HG02759 (cell line): ENCODE results near the gene TNNC1.

Source experiments
- ATAC-seq: cut with Tn5 transposase; IDR thresholded peaks from one replicate; pipeline ENCODE4 v1.9.1; 2021; ENCODE audit warnings: mild to moderate bottlenecking, moderate library complexity; ENCODE audit not compliant: unreplicated experiment

The TNNC1 gene

DNA sequence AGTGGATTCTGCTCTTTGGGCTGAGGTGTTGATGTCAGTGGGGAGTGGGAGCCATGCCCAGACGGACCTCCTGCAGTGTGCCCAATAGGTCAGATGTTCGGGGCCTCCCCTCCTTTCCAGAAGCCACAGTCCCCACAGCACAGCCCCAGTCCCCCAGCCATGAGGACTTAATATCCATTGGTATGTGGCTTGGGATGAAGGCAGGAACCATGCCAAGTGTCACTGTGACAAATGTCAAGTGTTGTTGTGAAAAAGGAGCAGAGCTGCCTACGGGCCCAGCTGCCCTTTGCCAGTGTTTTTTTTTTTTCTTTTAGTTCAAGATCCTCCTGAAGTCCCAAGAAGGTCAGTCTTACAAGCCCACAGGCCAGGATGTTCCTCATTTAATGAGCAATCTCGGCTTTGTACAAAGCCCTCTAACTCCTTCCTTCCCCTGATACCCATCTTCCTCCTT lies 21.1 kb downstream of the TNNC1 start:
- no peak for ATAC-seq

DNA sequence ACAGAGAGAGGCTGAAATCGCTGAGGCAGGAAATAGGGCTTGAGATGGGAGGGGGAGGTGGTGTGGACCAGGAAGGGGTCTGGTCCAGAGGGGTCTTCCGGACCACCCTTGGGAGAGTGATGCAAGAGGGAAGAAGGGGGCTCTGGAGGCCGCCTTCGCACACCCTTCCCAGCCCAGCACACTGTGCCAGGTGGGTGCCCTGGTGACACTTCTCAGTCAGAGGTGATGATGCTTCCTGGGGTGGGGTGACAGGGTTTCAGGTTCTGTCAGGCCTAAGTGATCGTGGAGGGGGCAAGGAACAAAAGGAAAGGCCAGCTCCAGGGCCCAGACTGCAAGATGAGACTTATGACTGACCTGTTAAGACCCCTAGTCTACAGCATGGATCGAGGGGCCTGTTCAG lies 21.6 kb downstream of the TNNC1 start:
- ATAC-seq, result no peak

DNA sequence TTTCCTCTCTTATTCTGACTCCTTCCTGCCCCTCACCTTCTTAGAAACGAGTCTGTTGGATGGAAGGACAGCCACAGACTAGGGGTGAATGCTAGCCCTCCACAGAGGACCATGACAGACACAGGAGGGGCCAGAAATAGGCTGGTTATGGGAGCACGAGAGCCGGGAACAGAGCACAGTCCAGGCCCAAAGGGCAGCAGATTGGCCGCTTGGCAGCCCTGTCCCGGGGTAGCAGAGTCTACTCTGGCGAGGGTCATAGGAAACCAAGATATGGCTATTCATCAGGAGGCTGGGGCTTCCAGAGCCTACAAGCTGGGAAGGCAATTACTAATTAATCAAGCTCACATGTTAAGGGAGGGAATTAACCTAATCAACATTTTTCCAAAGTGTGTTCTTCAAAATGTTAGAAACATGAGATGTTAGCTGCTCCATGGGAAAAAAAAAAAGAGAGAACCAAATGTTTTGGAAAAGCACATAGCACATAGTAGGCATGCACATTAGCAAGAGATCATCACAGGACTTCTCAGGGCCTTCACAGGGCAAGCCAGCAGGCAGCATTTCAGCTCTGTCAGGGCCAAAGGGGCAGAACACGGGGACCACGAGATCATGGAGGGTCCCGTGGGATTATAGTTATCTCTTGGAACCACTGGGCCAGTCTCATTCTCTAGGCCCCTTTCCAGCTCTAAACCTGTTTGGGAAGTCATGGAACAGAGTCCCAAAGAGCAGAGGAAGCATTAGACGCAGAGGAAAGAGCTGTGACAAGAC lies 22.2 kb downstream of the TNNC1 start:
- ATAC-seq, result no peak

DNA sequence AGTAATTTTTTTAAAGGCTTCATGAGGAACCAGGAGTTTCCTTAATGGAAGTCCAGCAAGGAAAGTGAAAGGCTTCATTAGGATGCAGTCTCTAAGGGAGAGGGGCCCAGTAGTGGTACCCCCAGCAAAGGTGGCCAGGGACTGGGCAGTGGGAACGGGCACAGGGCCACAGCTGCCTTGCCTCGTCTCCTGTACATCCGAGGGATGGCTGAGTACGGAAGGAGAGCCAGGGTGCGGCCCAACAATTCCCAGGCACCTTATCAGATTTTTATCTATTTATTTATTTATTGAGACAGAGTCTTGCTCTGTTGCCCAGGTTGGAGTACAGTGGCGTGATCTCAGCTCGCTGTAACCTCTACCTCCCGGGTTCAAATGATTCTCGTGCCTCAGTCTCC lies 23.4 kb downstream of the TNNC1 start:
- no peak for ATAC-seq

DNA sequence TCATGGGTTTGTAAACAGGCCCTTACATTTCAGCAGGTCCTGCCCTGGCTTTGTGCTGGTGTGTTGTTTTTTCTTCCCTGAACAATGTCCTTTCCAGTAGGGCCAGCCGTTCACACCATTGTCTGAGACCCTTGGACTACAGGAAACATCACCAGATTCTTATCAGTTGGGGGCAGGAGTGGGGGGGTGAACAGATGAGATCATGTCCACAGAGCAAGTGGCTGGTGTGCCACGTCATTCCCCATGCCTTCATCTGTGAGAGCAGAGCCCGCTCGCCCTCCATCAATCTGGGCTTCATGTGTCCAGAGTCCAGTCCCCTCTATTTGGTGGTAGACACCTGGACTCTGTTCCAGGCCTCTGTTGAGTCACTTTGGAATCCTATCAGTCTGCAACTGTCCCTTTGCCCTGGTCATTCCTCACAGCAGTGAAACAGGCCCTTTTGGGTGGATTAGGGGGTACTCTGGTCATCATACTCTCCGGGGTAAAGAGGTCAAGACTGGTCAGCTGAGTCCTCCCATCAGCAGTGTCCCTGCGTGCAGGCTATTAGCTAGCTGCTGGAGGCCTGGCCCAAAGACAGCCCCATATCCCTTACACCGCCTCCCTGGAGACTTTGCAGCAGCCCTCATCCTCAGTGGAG lies 23.9 kb downstream of the TNNC1 start:
- no peak for ATAC-seq

DNA sequence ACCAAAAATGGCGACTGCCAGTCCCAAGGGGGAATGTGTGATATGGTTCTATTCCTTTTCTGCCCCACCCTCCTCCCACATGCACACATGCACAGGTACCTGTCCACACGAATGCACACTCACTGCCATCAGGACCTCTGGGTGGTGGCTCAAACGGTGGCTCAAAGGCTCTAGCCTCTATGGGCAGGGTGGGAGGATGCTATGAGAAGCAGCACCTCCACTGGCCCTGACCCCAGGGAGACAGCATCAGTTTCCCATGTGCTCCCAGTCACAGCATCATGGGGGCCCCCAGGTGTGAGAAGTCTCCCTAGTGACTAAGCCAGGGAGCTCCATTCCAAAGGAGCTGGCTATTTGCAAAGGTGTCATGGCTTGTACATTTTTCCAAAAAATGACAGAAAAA lies 24.8 kb downstream of the TNNC1 start:
- no peak for ATAC-seq

DNA sequence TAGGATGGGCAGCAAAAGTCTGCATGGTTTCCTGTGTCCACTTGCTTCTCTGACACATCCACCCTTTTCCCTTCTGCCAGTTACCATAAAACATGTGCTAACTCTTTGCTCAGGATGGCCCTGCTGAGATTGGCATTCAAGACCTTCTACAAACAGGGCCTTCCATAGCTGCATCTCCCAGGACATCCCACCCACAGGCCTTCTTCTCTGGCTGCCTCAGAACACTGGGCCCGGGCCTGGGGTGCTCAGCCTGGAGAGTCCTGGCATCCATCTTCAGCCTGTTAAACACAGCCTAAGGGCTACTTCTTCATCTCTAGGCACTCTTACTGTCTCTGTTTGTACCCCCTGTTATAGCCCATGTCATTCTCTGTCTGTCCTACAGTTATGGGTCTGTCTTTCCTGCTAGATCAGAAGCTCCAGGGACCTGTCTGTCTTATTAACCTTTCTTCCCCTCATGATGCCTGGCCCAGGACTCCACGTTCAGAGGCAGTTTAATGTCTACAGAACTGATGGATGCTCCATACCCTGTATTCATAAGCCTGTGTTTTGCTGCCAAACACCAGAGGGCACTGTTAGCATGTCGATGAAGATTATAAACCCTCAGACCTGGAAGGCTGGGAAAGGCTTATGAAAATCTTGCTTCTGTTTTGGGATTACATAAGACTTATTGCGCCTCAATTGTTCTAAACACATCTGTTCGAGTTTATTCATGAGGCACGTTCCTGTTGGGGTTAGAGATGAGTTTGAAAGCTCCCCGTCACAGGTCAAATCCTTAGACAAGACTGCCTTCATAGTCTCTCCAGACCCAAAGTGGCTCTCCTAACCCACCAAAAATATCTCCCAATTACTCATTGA lies 25.5 kb downstream of the TNNC1 start:
- no peak for ATAC-seq

DNA sequence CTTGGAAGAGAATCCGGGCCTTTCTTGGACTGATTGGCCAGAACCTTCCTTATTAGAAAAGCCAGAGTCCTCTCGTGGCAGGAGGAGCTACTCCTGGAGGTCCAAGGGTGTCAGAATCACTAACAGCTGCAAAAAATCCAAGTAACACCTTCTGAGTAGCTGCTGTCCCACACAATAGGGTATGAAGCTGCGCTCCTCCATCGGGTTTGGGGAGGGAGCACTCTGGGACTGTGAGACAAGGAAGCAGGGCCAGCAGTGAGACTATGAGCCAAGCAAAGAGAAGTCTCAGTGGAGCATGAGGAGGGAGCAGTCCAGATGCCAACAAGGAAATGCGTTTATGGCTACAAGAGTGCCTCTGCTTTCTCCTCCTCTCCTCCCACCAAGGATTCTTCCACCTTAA lies 30.7 kb downstream of the TNNC1 start:
- no peak for ATAC-seq

DNA sequence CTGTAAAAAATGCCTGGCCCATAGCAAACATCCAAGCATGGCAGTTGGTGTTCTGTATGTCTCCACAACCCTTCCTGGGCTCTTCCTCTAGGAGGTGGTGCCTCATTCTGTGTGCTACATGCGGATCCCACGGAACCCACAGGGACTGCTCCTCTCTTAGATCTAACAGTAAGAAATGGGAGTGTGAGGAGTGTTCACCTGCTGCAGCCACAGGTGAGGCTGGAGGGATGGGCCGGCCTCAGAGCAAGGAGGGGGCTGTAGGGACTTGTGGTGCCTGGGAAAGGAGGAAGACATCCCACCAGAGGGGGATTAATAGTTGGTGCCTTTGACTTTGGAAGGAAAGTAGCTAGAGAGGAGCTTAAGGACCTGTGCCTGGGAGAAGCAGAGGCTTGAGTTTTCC lies 31.2 kb downstream of the TNNC1 start:
- no peak for ATAC-seq

DNA sequence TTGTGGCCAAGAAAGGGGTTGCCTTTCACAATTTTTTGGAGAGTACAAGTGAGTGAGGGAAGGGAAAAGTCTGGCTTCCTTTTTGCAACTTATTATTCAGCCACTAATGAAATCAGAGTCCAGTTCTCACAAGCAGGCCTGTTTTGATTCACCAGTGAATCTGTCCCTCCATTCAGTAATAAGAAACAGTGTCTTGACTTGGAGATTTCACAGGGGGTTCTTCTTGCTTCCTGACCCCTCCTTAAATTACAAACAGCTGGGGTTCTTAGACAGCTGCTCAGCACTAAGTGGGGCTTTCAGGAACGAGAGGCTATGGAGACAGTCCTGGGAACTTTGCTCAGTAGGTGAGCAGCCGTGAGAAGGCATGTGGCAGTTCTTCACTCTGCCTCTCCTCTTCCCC lies 33.5 kb downstream of the TNNC1 start:
- no peak for ATAC-seq

DNA sequence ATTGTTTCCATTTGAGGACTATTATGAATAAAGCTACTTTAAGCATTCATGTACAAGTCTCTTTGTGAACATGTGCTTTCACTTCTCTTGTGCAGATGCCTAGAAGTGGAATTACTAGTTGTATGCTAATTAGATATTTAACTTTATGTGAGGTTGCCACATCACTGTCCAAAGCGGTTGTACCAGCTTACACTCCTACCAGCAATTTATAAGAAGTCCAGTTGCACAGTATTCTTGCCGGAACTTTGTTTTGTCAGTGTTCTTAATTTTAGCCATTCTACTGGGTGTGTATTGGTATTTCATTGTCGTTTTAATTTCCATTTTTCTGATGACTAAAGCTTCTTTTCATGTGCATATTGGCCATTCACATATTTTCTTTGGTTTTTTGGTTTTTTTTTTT lies 38.0 kb downstream of the TNNC1 start:
- no peak for ATAC-seq

DNA sequence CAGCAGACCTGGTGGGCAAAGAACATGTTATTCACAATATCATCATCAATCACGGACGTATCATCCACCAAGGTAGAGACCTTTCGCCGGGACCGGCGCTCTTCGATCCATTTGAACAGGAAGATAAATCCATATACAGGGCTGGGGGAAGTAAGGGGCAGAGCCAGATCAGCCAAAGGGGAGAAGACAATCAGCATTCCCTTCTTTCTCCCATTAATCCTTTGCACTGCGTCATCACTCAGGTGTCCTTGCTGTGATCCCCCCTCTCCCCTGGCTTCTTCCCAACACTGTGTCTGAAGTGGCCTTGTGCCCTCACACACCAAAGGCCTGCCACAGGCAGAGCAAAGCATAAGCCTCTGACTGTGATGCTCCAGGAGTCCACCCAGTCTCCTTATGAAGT lies 45.4 kb downstream of the TNNC1 start:
- no peak for ATAC-seq

DNA sequence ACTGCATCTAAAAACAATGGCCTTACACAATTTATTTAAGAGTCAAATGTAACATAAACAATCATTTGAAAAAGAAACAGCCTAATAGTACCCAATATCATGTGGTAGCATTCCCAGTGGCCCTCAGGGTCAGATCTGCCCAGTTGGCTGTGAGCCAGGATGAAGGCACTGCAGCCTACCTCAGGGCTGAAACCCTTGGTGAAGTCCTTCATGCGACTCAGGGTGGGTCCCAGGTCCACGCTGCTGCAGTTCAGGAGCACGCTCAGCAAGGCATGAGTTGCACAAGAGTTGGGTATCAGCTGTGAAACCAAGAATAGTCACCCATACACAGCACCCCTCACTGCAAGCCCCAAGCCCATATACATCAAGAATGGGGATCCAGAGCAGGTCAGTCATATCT lies 46.1 kb downstream of the TNNC1 start:
- no peak for ATAC-seq

DNA sequence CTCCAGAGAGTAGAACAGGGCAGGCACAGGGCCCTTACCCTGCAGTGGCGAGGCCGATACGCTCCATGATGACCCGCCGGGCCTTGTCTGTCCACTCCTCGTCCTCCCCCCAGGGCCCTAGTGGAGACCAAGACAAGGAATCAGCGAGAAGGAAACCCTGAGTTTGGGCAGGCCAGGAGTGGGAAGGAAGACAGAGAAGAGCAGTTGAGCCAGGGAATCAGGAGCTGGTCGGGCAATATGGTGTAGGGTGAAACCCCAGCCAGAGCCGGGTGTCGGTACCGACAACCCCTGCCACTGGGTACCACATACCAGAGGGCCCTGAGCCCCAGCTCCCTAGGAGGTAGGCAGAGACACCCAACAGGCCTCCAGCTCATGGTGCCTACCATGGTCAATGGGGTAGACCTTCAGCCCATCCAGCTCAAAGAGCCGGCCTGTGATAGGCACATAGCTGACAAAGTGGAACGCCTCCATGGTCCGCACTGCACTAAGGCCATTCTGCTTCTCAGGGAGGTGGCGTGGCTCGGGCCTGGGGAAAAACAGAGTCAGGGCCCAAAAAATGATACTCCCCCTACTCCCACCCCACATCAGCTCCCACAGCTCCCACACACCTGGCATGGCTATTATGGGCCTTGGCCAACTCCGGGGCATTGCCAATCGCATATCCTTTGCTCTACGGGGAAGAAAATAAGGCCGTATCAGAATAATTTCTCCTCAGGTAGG lies 46.9 kb downstream of the TNNC1 start:
- no peak for ATAC-seq

DNA sequence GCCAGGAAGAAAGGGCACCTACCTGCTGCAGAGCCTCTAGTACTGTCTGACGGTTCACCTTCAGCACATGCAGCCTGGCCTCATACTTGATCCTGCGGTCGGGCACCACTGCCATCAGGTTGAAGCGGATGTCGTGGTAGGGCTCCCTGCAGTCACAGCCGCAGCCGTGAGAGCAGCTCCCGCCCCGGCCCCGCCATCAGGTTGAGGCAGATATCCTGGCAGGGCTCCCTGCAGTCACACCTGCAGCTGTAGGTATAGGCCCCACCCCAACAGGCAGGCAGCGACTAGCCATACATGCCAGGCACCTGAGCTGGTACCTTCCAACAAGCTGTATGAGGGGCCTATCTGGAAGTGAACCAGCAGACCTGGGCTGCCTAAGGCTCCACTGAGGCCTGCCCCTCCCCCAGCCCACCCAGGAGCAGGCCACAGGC lies 47.6 kb downstream of the TNNC1 start:
- ATAC-seq, result no peak

DNA sequence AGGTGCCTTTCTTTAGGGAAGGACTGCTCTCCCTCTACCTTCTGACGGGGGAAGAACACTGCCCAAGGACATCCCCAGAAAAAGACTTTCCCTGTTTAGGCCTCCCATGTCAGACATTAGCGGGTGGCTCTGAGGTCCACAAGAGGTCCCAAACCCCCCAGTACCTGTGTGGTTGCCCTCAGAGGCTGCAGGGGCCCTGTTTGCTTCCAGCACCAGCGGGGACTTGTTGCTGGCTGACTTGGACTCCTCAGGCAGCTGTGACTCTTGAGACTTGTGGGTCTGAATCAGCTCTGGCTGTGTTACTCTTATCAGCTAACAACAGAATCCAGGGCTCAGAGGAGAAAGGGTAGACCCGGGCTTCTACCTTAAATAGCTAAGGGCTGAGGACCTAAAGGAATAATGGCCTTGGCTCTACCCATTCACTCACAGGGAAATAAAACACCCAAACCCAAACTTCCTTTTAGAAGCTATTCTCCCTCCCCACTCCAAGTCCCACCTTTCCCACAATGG lies 48.2 kb downstream of the TNNC1 start:
- no peak for ATAC-seq

DNA sequence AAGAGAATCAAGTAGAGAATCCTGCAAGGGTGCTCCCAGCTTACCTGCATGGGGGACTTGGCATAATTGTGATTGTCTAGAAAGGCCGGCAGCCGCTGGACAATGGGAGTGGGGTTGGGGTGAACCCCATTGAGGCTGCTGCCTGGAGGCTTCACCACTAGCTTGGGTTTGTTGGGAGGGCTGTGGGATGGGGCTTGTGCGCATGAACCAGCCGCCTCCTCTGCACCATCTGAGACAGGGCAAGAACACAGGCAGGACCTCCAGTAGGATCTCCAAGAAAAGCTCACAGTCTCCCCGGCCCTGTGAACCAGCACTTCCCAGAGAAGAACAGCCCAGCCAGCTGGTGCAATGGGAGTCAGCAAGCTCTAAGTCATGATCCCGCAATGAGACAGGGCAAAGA lies 48.8 kb downstream of the TNNC1 start:
- no peak for ATAC-seq

DNA sequence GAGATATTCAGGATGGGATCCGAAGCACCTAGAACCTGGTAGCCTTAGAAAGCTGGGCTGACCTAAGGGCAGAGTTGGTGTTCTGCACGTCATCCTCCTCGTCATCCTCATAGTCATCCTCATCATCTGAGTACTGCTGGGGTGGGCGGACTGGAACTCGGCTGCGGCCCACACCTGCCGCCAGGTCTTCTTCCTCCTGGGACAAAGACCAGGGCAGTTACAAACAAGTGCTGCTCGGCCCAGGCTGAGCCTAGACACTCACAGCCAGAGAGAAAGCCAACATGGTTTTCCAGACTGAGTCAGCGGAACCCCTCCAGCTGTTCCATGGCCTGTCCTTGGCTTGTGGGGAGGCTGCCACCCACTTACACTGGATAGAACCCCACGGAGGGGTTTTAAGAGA lies 49.5 kb downstream of the TNNC1 start:
- ATAC-seq, result no peak

DNA sequence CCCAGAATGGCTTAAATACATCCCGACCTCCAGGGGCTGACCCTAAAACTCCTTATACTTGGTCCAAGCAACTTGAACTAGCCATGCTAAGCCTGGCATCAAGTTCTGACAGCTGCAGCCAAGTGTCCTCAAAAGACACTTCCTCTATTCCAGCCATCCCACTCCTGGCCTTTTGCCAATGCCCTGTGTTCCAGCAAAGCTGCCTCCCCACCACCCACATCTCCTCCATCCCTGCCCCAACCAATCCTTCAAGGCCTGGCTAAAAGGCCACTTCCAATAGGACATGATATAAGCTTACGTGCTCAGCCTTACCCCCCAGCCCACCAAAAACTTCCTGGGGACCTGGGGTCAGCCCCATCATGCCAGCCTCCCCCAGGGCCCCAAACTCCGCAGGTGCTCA lies 49.9 kb downstream of the TNNC1 start:
- no peak for ATAC-seq

DNA sequence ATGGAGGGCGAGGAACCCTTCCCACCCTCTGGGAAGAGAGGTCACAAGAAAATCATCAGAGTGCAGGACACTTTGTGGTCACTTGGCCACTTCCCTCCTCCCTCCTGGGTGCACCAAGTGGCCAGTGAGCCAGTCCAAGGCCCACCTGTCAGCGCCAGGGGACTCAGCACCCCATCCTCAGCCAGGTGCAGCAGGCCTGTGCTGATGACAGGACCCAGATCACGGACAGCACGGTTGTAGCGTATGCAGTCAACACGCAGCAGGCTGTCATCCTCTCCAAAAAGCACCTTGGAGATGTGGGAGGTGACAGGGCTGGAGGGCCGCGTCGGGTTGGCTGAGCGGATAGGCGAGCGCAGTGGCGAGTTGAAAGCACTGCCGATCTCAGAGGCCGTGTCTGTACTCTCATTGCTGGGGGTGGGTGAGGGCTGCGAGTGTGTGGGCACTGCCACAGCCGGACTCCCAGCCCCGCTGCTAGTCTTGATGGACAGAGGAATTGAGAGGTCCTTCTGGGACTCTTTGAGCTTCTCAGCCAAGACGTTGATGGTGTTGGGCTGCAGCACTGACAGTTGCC lies 50.5 kb downstream of the TNNC1 start:
- ATAC-seq, result no peak
